Mucosa of descending colon (tissue), 3 donors: ENCODE measurements around the gene SNAP47. TPM values are rescaled to one million over a fixed set of nuclear protein-coding genes. Genes with fewer than 3 reads are reported as not detected.

Source experiments
- ATAC-seq: fragments of 200-7000 bp; cut with Tn5 transposase; one replicate; pipeline ENCODE4 v1.9.1; 2020; ENCODE audit warnings: mild to moderate bottlenecking, moderate library complexity
- DNase-seq, 3 donors: peaks; one replicate each; pipeline ENCODE4 v3.0.0-alpha.2; 2020
- H3K36me3 ChIP-seq: fragments of 200-600 bp; one replicate; pipeline ENCODE4 v1.8.0; 2021; ENCODE audit warnings: low read depth, mild to moderate bottlenecking
- H3K4me1 ChIP-seq: fragments of 200-600 bp; one replicate; pipeline ENCODE4 v1.8.0; 2021; ENCODE audit warnings: low read depth, mild to moderate bottlenecking
- H3K4me3 ChIP-seq: fragments of 200-600 bp; one replicate; pipeline ENCODE4 v1.8.0; 2021; ENCODE audit warnings: mild to moderate bottlenecking
- H3K9me3 ChIP-seq: fragments of 200-600 bp; one replicate; pipeline ENCODE4 v1.8.0; 2021; ENCODE audit warnings: mild to moderate bottlenecking
- intact Hi-C, 2 donors: fragments of 100-400 bp; cut with DNase I in 1 of 2; cut with micrococcal nuclease in 1 of 2; formaldehyde crosslinking; loops; one replicate each; pipeline versions ENCODE4 v1.11.0 to v1.11.1; 2022; cut with DNase I, micrococcal nuclease
- total RNA-seq, 3 donors: library from RNA; stranded (reverse); fragmentation: NEBNext Ultra II Directional in 2 of 3; extraction: Animal tissue kit (Norgen Biotek cat#: 25700) in 2 of 3; gene quantifications; one replicate each; pipeline versions ENCODE4 v1.2.1 to v1.2.4, GENCODE V29; 2021 to 2023
- TF ChIP-seq, protein P1 (sequence below): fragments of 200-600 bp; IDR thresholded peaks from one replicate; pipeline ENCODE4 v1.8.0; 2022; ENCODE audit warnings: antibody characterized with exemption, mild to moderate bottlenecking
- donor health status: DM: no; HTN: no; CAD: no; lungs with moderate emphysema.
- donor health status: DM: no; HTN: no; CAD: no.
- donor health status: DM: no; HTN: yes; CAD: no.

The SNAP47 gene
- total RNA-seq, 3 donors from 2014 or later, result 16.4 to 31.9 (median 27.6) TPM

DNA sequence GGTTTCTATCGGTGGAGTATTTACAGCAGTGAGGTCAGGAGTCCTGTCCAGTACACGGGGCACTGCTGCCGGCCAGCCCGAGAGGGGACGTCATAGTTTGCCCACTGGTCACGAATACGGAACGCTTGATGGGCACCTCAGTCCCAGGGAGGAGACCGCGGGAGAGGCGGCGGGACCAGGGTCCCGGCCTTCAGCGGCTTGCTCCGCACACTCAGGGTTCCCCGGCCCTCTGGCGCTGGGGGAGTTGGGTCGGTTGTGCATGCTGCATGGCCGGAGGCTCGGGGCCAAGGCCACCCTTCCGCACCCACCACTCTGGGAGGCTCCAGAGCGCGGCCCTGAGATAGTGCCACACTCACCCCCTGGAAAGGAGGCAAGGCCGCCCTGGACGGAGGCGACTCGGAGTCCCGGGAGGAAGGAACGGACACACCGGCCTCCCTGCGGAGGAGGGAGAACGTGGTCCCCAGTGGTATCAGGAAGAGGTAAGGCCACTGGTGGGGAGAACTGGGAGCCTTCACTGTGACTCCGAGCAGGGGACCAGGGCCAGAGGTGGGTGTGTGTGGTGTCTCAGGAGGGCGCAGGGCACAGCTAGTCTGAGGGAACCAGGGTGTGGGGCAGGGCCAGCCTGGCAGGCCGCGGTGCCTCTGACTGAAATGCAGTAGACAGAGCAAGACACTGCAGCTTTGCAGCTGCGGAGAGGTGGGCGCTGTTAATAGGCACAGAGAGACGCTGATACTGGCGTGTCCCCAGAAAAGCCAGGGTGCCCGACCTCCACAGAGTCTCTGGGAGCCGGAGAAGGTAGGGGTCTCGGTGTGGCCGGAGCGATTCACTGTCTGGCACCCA is 51.7 kb downstream of the SNAP47 start:
- peaks cover 19% of the 10 kb centered on the region for H3K4me1 ChIP-seq
- H3K4me3 ChIP-seq, result no peak overlapping the region
- TF ChIP-seq, protein P1, sequence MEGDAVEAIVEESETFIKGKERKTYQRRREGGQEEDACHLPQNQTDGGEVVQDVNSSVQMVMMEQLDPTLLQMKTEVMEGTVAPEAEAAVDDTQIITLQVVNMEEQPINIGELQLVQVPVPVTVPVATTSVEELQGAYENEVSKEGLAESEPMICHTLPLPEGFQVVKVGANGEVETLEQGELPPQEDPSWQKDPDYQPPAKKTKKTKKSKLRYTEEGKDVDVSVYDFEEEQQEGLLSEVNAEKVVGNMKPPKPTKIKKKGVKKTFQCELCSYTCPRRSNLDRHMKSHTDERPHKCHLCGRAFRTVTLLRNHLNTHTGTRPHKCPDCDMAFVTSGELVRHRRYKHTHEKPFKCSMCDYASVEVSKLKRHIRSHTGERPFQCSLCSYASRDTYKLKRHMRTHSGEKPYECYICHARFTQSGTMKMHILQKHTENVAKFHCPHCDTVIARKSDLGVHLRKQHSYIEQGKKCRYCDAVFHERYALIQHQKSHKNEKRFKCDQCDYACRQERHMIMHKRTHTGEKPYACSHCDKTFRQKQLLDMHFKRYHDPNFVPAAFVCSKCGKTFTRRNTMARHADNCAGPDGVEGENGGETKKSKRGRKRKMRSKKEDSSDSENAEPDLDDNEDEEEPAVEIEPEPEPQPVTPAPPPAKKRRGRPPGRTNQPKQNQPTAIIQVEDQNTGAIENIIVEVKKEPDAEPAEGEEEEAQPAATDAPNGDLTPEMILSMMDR, result no peak
- H3K9me3 ChIP-seq, result no peaks in the 10 kb centered on the region
- intact Hi-C loops, result no loop called here
- peak; percentile 51 to 61 (median 56) for DNase-seq
- H3K36me3 ChIP-seq, result no peaks in the 10 kb centered on the region
- peak; percentile 28 for ATAC-seq

- TF ChIP-seq, protein P1, result no peak
- DNase-seq (peak; percentile 95 to 99 (median 98)), ATAC-seq (peak; percentile 92)
- H3K4me1 ChIP-seq, result peaks cover 19% of the 10 kb centered on the region
- intact Hi-C loops, result no loop called here
- no peaks in the 10 kb centered on the region for H3K36me3 ChIP-seq
- H3K9me3 ChIP-seq, result no peaks in the 10 kb centered on the region
- H3K4me3 ChIP-seq, result peak overlapping the region; percentile 11
These were observed 52.5 kb downstream of the SNAP47 start for GRCh38 chr1:227787513-227788270.

DNA sequence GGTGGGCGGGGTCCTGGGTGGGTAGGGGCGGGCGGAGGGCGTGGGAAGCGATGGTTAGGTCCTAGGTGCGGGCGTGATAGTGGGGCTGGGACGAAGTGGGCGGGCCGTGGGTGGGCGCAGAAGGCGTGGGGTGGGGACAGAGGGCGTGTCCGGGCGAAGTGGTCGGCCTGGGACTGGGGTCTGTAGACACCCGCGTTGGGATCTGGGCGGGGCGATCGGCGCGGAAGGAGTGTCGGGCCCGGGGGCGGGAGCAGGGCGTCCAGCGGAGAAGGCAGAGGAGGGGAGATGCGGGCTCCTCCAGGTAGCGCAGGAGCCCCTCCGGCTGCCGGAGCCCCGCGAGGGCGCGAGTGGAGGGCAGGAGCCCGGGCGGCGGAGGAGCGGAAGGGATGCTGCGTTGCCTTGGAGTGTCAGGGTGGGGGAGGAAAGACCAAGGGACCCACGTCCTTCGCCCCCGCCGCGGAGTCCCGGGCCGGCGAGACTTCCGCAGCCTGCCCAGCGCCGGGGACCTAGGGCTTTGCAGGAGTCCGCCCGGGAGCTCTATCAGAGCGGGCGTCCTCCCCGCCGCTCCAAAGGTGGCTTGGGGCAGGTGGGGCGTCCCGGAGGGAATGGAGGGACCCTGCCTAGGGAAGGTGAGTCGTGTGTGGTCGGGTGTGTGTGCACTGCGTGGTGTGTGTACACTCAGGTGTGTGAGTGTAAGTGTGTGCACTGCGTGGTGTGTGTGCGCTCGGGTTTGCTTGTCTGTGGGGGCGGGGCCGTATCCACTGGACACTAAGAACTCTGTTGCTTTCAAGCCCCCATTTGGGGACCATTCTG is 53.2 kb downstream of the SNAP47 start:
- Histone ChIP-seq H3K4me1 (peaks cover 19% of the 10 kb centered on the region), H3K9me3 (no peaks in the 10 kb centered on the region), H3K4me3 (peak overlapping the region; percentile 17), H3K36me3 (no peaks in the 10 kb centered on the region)
- intact Hi-C loops, result no loop called here
- DNase-seq, result peak; percentile 36 to 91 (median 88)
- ATAC-seq, result peak; percentile 72
- TF ChIP-seq, protein P1, result no peak

- no peaks in the 10 kb centered on the region for H3K36me3 ChIP-seq
- H3K4me1 ChIP-seq, result peaks cover 19% of the 10 kb centered on the region
- DNase-seq (peak in 2 of 3 donors; percentile 43 to 55), ATAC-seq (no peak)
- H3K4me3 ChIP-seq, result no peak overlapping the region
- H3K9me3 ChIP-seq, result no peaks in the 10 kb centered on the region
- intact Hi-C loops, result no loop called here
- TF ChIP-seq, protein P1, result no peak
These were observed 54.1 kb downstream of the SNAP47 start for GRCh38 chr1:227789084-227790033.
